Right forelimb (tissue), 1 donor: ENCODE results near the gene SPATA6L.
"Not testable (repeated sequence)": the region's sequence is repeated elsewhere in the genome, so short reads cannot be mapped to it uniquely, and the experiment has no call there.

ENCODE experiments used
- DNase-seq: peaks from one replicate; pipeline ENCODE4 v3.0.0-alpha.2; 2018

SPATA6L gene

GRCh38 chr9:4674783-4675182 lies 8.5 kb upstream of the SPATA6L start:
- DNase-seq: no peak

- no peak for DNase-seq
These were observed 5.5 kb upstream of the SPATA6L start for GRCh38 chr9:4671737-4672136.

- no peak for DNase-seq
These were observed 4.3 kb upstream of the SPATA6L start for GRCh38 chr9:4670591-4670990.

- DNase-seq: no peak
These were observed 3.6 kb upstream of the SPATA6L start for GRCh38 chr9:4669890-4670289.

GRCh38 chr9:4668604-4669003 lies 2.3 kb upstream of the SPATA6L start:
- no peak for DNase-seq

- no peak for DNase-seq
These were observed 1.4 kb upstream of the SPATA6L start for GRCh38 chr9:4667681-4668080.

GRCh38 chr9:4665357-4665756 lies 923 bp downstream of the SPATA6L start:
- DNase-seq: no peak

GRCh38 chr9:4663956-4664355 lies 2.3 kb downstream of the SPATA6L start:
- no peak for DNase-seq

- DNase-seq: no peak
These were observed 3.1 kb downstream of the SPATA6L start for GRCh38 chr9:4662989-4663792.

- peak; percentile 88 for DNase-seq
These were observed 3.9 kb downstream of the SPATA6L start, which contains the start of gene PLPP6 for GRCh38 chr9:4662108-4662988. PLPP6 (plus strand) TSS chr9:4662294; CDS start chr9:4662376, 82 bp downstream.

GRCh38 chr9:4661611-4662010 lies 4.7 kb downstream of the SPATA6L start:
- DNase-seq: no peak

- no peak for DNase-seq
These were observed 5.1 kb downstream of the SPATA6L start for GRCh38 chr9:4661165-4661564.

GRCh38 chr9:4660665-4661064 lies 5.6 kb downstream of the SPATA6L start:
- not testable (repeated sequence) for DNase-seq

- DNase-seq: no peak
These were observed 8.7 kb downstream of the SPATA6L start for GRCh38 chr9:4657426-4658159.

- DNase-seq: no peak
These were observed 9.7 kb downstream of the SPATA6L start for GRCh38 chr9:4656621-4657020.

- DNase-seq: not testable (repeated sequence)
These were observed 10.1 kb downstream of the SPATA6L start for GRCh38 chr9:4656196-4656595.

GRCh38 chr9:4654538-4654937 lies 11.7 kb downstream of the SPATA6L start:
- DNase-seq: no peak

GRCh38 chr9:4654084-4654483 lies 12.2 kb downstream of the SPATA6L start:
- no peak for DNase-seq

- no peak for DNase-seq
These were observed 23.9 kb downstream of the SPATA6L start for GRCh38 chr9:4642351-4642750.

GRCh38 chr9:4640027-4640426 lies 26.3 kb downstream of the SPATA6L start:
- no peak for DNase-seq

- DNase-seq: no peak
These were observed 26.9 kb downstream of the SPATA6L start for GRCh38 chr9:4639420-4639819.

- no peak for DNase-seq
These were observed 27.3 kb downstream of the SPATA6L start for GRCh38 chr9:4638968-4639367.

GRCh38 chr9:4630836-4631235 lies 35.4 kb downstream of the SPATA6L start:
- DNase-seq: no peak
